WTC11 (cell line): ENCODE results near the gene JAZF1.

Experiments used
- CREM ChIP-seq: sonication (generic); formaldehyde crosslinking; IDR thresholded peaks from 2 replicates; pipeline ENCODE4 v1.8.1; 2022; ENCODE audit warnings: mild to moderate bottlenecking, missing genetic modification reagents, moderate library complexity
- ETV6 ChIP-seq: sonication (generic); formaldehyde crosslinking; IDR thresholded peaks from 2 replicates; pipeline ENCODE4 v1.8.1; 2022; ENCODE audit warnings: mild to moderate bottlenecking, missing genetic modification reagents
- NFYB ChIP-seq: sonication (generic); formaldehyde crosslinking; conservative IDR thresholded peaks from 2 replicates; pipeline ENCODE4 v1.8.0; 2022; ENCODE audit warnings: low read depth, missing genetic modification reagents
- SP1 ChIP-seq: sonication (generic); formaldehyde crosslinking; conservative IDR thresholded peaks from 2 replicates; pipeline ENCODE4 v1.8.1; 2022; ENCODE audit warnings: missing genetic modification reagents
- ZNF121 ChIP-seq: sonication (generic); formaldehyde crosslinking; IDR thresholded peaks from 2 replicates; pipeline ENCODE4 v1.8.0; 2023; ENCODE audit warnings: missing genetic modification reagents
- ZNF232 ChIP-seq: sonication (generic); formaldehyde crosslinking; IDR thresholded peaks from 2 replicates; pipeline ENCODE4 v1.8.0; 2022; ENCODE audit warnings: mild to moderate bottlenecking, missing genetic modification reagents
- TF ChIP-seq, protein P1 (sequence below): fragments of 200-600 bp; IDR thresholded peaks from 2 replicates; pipeline ENCODE4 v1.8.0; 2022; ENCODE audit warnings: antibody characterized with exemption
- TF ChIP-seq, protein P2 (sequence below): sonication (generic); formaldehyde crosslinking; IDR thresholded peaks from 2 replicates; pipeline ENCODE4 v1.8.1; 2023; ENCODE audit warnings: mild to moderate bottlenecking, missing genetic modification reagents, moderate library complexity
- TF ChIP-seq, protein P3 (sequence below): sonication (generic); formaldehyde crosslinking; IDR thresholded peaks from 2 replicates; pipeline ENCODE4 v1.8.1; 2022; ENCODE audit warnings: low read depth, missing genetic modification reagents, borderline replicate concordance
- TF ChIP-seq, protein P4 (sequence below): sonication (generic); formaldehyde crosslinking; IDR thresholded peaks from 2 replicates; pipeline ENCODE4 v1.8.1; 2022; ENCODE audit warnings: low read depth, mild to moderate bottlenecking, moderate library complexity, missing genetic modification reagents, borderline replicate concordance
- TF ChIP-seq, protein P5 (sequence below): sonication (generic); formaldehyde crosslinking; IDR thresholded peaks from 2 replicates; pipeline ENCODE4 v1.8.0; 2022; ENCODE audit warnings: mild to moderate bottlenecking, missing genetic modification reagents

DNA sequence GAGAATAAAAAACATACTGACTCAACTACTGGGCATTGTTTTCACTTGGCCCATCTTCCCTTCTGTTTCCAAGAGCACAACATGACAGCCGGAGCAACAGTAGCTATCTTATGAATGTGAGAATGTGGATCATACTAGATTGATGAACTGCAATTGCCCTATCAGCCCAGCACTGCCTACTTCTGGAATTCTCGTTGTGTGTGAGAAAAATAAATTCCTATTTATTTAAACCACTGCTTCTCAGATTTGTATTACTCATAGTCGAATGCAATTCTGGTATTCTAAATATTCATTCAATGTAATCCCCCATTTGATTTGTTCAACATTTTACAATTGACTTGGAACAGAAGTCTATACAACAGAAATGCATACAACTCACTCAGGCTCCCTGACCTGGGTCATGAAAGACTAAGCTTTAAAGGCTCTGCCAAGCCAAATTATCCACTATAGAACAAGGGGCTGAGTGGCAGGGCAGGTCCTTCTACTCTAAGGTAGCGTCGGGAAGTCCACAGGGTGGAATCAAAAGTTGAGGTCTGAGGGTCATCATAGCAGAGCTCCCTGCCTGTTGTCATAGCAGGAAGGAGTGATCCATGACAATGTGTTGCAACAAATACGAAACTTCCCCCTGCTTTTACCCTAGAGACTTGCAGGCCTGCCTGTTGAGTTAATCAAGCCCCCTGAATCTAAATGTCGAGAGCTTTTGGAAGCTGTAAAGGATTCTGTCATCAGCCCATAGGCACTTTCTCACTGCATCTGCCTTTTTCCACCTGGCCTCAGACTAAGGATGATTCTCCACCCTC is 12.4 kb upstream of the JAZF1 start:
- no peak for TF ChIP-seq ETV6 (CRISPR knock-in tag)
- no peak for TF ChIP-seq ZNF121 (CRISPR knock-in tag)
- TF ChIP-seq, protein P1, sequence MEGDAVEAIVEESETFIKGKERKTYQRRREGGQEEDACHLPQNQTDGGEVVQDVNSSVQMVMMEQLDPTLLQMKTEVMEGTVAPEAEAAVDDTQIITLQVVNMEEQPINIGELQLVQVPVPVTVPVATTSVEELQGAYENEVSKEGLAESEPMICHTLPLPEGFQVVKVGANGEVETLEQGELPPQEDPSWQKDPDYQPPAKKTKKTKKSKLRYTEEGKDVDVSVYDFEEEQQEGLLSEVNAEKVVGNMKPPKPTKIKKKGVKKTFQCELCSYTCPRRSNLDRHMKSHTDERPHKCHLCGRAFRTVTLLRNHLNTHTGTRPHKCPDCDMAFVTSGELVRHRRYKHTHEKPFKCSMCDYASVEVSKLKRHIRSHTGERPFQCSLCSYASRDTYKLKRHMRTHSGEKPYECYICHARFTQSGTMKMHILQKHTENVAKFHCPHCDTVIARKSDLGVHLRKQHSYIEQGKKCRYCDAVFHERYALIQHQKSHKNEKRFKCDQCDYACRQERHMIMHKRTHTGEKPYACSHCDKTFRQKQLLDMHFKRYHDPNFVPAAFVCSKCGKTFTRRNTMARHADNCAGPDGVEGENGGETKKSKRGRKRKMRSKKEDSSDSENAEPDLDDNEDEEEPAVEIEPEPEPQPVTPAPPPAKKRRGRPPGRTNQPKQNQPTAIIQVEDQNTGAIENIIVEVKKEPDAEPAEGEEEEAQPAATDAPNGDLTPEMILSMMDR, result no peak
- TF ChIP-seq, protein P2, sequence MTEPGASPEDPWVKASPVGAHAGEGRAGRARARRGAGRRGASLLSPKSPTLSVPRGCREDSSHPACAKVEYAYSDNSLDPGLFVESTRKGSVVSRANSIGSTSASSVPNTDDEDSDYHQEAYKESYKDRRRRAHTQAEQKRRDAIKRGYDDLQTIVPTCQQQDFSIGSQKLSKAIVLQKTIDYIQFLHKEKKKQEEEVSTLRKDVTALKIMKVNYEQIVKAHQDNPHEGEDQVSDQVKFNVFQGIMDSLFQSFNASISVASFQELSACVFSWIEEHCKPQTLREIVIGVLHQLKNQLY (CRISPR knock-in tag), result no peak
- no peak for TF ChIP-seq CREM (CRISPR knock-in tag)
- TF ChIP-seq, protein P3, sequence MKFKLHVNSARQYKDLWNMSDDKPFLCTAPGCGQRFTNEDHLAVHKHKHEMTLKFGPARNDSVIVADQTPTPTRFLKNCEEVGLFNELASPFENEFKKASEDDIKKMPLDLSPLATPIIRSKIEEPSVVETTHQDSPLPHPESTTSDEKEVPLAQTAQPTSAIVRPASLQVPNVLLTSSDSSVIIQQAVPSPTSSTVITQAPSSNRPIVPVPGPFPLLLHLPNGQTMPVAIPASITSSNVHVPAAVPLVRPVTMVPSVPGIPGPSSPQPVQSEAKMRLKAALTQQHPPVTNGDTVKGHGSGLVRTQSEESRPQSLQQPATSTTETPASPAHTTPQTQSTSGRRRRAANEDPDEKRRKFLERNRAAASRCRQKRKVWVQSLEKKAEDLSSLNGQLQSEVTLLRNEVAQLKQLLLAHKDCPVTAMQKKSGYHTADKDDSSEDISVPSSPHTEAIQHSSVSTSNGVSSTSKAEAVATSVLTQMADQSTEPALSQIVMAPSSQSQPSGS, result no peak
- TF ChIP-seq, protein P4, sequence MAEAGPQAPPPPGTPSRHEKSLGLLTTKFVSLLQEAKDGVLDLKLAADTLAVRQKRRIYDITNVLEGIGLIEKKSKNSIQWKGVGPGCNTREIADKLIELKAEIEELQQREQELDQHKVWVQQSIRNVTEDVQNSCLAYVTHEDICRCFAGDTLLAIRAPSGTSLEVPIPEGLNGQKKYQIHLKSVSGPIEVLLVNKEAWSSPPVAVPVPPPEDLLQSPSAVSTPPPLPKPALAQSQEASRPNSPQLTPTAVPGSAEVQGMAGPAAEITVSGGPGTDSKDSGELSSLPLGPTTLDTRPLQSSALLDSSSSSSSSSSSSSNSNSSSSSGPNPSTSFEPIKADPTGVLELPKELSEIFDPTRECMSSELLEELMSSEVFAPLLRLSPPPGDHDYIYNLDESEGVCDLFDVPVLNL (CRISPR knock-in tag), result no peak
- no peak for TF ChIP-seq ZNF232 (CRISPR knock-in tag)
- TF ChIP-seq, protein P5, sequence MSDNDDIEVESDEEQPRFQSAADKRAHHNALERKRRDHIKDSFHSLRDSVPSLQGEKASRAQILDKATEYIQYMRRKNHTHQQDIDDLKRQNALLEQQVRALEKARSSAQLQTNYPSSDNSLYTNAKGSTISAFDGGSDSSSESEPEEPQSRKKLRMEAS (CRISPR knock-in tag), result no peak
- TF ChIP-seq SP1 (CRISPR knock-in tag), result no peak
- TF ChIP-seq NFYB (CRISPR knock-in tag), result no peak
